OCI-LY1 (cell line): ENCODE measurements around the gene MGRN1.

ENCODE experiments used
- H2AFZ ChIP-seq: fragments of 200-600 bp; sonication (generic), shearing (Covaris generic); 2 replicates; pipeline ENCODE4 v1.6.0; 2014; ENCODE audit warnings: antibody characterized with exemption, mild to moderate bottlenecking, low read length
- H3F3A ChIP-seq: fragments of 200-600 bp; sonication (generic), shearing (Covaris generic); 2 replicates; pipeline ENCODE4 v1.6.0; 2014; ENCODE audit warnings: mild to moderate bottlenecking, antibody characterized with exemption, low read length, moderate library complexity; ENCODE audit not compliant: insufficient read depth
- H3K27ac ChIP-seq: fragments of 200-600 bp; sonication (generic); 2 replicates; pipeline ENCODE4 v1.5.1; 2014; ENCODE audit warnings: low read length, mixed run types, mild to moderate bottlenecking, low read depth; ENCODE audit not compliant: poor library complexity, severe bottlenecking
- H3K27me3 ChIP-seq: fragments of 200-600 bp; sonication (generic); 2 replicates; pipeline ENCODE4 v1.6.0; 2014; ENCODE audit warnings: antibody characterized with exemption, mild to moderate bottlenecking, low read length, moderate library complexity; ENCODE audit not compliant: insufficient read depth
- H3K36me3 ChIP-seq: fragments of 200-600 bp; sonication (generic); 2 replicates; pipeline ENCODE4 v1.6.1; 2014; ENCODE audit warnings: mild to moderate bottlenecking, antibody characterized with exemption, low read length, moderate library complexity, mixed read lengths; ENCODE audit not compliant: insufficient read depth
- H3K4me1 ChIP-seq: fragments of 200-600 bp; sonication (generic); 2 replicates; pipeline ENCODE4 v1.5.1; 2014; ENCODE audit warnings: mild to moderate bottlenecking, low read length, moderate library complexity; ENCODE audit not compliant: insufficient read depth, severe bottlenecking
- H3K4me2 ChIP-seq: fragments of 200-600 bp; sonication (generic), shearing (Covaris generic); 2 replicates; pipeline ENCODE4 v1.6.1; 2014; ENCODE audit warnings: low read length
- H3K4me3 ChIP-seq: fragments of 200-600 bp; sonication (generic); 2 replicates; pipeline ENCODE4 v1.5.1; 2014; ENCODE audit warnings: low read length, low read depth, mild to moderate bottlenecking, mixed read lengths; ENCODE audit not compliant: poor library complexity, severe bottlenecking
- H3K79me2 ChIP-seq: fragments of 200-600 bp; shearing (Covaris generic); 2 replicates; pipeline ENCODE4 v1.6.1; 2016; ENCODE audit warnings: mixed run types, low read length, mixed read lengths; ENCODE audit not compliant: insufficient read depth
- H3K9ac ChIP-seq: fragments of 200-600 bp; sonication (generic), shearing (Covaris generic); 2 replicates; pipeline ENCODE4 v1.6.1; 2014; ENCODE audit warnings: mild to moderate bottlenecking, low read length, mixed read lengths
- H3K9me2 ChIP-seq: fragments of 200-600 bp; sonication (generic), shearing (Covaris generic); 2 replicates; pipeline ENCODE4 v1.6.1; 2014; ENCODE audit warnings: low read depth, mild to moderate bottlenecking, low read length, mixed read lengths
- H3K9me3 ChIP-seq: fragments of 200-600 bp; shearing (Covaris generic); 2 replicates; pipeline ENCODE4 v1.6.1; 2014; ENCODE audit warnings: low read length, mixed read lengths
- H4K20me1 ChIP-seq: fragments of 200-600 bp; sonication (generic), shearing (Covaris generic); 2 replicates; pipeline ENCODE4 v1.6.0; 2016; ENCODE audit warnings: mild to moderate bottlenecking, low read length; ENCODE audit not compliant: insufficient read depth
- CTCF ChIP-seq: fragments of 200-600 bp; sonication (generic), shearing (Covaris generic); IDR thresholded peaks from 2 replicates; pipeline ENCODE4 v1.5.1; 2017; ENCODE audit warnings: mild to moderate bottlenecking, antibody characterized with exemption, low read length, moderate library complexity, mixed read lengths
- EZH2 ChIP-seq: fragments of 200-600 bp; sonication (generic), shearing (Covaris generic); IDR thresholded peaks from 2 replicates; pipeline ENCODE4 v1.8.0; 2017; ENCODE audit warnings: borderline replicate concordance, mixed run types, mild to moderate bottlenecking, antibody characterized with exemption, low read length, moderate library complexity, mixed read lengths

The MGRN1 gene

GRCh38 chr16:4628283-4628682 lies 3.7 kb downstream of the MGRN1 start:
- Histone ChIP-seq H3K9ac (no peak overlapping the region), H4K20me1 (no peaks in the 10 kb centered on the region), H3K4me3 (no peak overlapping the region), H3K9me2 (no peaks in the 10 kb centered on the region), H3K27ac (no peak overlapping the region), H3K27me3 (no peaks in the 10 kb centered on the region), H3K36me3 (peaks cover 18% of the 10 kb centered on the region), H3K79me2 (peaks cover 54% of the 10 kb centered on the region), H2AFZ (no peak overlapping the region), H3F3A (no peaks in the 10 kb centered on the region), H3K9me3 (no peaks in the 10 kb centered on the region), H3K4me1 (peaks cover 22% of the 10 kb centered on the region), H3K4me2 (no peak overlapping the region)
- TF ChIP-seq EZH2 (no peak), CTCF (no peak)

GRCh38 chr16:4631444-4631843 lies 6.8 kb downstream of the MGRN1 start:
- Histone ChIP-seq H3K36me3 (peaks cover 21% of the 10 kb centered on the region), H2AFZ (no peak overlapping the region), H3K9me2 (no peaks in the 10 kb centered on the region), H3K9me3 (no peaks in the 10 kb centered on the region), H3K4me2 (no peak overlapping the region), H3K9ac (no peak overlapping the region), H3K4me1 (peaks cover 5% of the 10 kb centered on the region), H3K79me2 (peaks cover 40% of the 10 kb centered on the region), H3K27ac (no peak overlapping the region), H4K20me1 (no peaks in the 10 kb centered on the region), H3F3A (no peaks in the 10 kb centered on the region), H3K4me3 (no peak overlapping the region), H3K27me3 (no peaks in the 10 kb centered on the region)
- TF ChIP-seq CTCF, result no peak
- TF ChIP-seq EZH2, result no peak

GRCh38 chr16:4633910-4634635 lies 9.4 kb downstream of the MGRN1 start:
- Histone ChIP-seq H3K9me3 (no peaks in the 10 kb centered on the region), H3K9me2 (no peaks in the 10 kb centered on the region), H4K20me1 (no peaks in the 10 kb centered on the region), H3K9ac (no peak overlapping the region), H3F3A (no peaks in the 10 kb centered on the region), H3K27me3 (no peaks in the 10 kb centered on the region), H3K36me3 (peaks cover 10% of the 10 kb centered on the region), H3K4me1 (no peaks in the 10 kb centered on the region), H3K27ac (no peak overlapping the region), H3K79me2 (peaks cover 27% of the 10 kb centered on the region), H3K4me3 (no peak overlapping the region), H3K4me2 (no peak overlapping the region), H2AFZ (no peak overlapping the region)
- TF ChIP-seq EZH2 (no peak), CTCF (no peak)
